HG03520 (cell line): ENCODE results near the gene C5orf58.

ENCODE experiments used
- ATAC-seq: cut with Tn5 transposase; IDR thresholded peaks from one replicate; pipeline ENCODE4 v1.9.1; 2021; ENCODE audit warnings: mild to moderate bottlenecking, moderate library complexity; ENCODE audit not compliant: unreplicated experiment

Gene C5orf58

GRCh38 chr5:170232786-170233185 is at the start of gene C5orf58:
Gene C5orf58, plus strand, starts transcription at chr5:170232985. Its CDS starts 1,992 bp downstream, at chr5:170234977.
- no peak for ATAC-seq

GRCh38 chr5:170183816-170184687 is 48.7 kb upstream of the C5orf58 start:
- ATAC-seq = peak; percentile 60

- no peak for ATAC-seq
These were observed 48.0 kb upstream of the C5orf58 start for GRCh38 chr5:170184737-170185136.

GRCh38 chr5:170186156-170186555 is 46.6 kb upstream of the C5orf58 start:
- no peak for ATAC-seq

GRCh38 chr5:170186856-170187255 is 45.9 kb upstream of the C5orf58 start:
- no peak for ATAC-seq

GRCh38 chr5:170190436-170191134 is 42.2 kb upstream of the C5orf58 start:
- no peak for ATAC-seq

GRCh38 chr5:170192829-170193228 is 40.0 kb upstream of the C5orf58 start:
- ATAC-seq = no peak

- no peak for ATAC-seq
These were observed 36.8 kb upstream of the C5orf58 start for GRCh38 chr5:170195961-170196360.

- ATAC-seq = no peak
These were observed 31.9 kb upstream of the C5orf58 start for GRCh38 chr5:170200876-170201275.

GRCh38 chr5:170201311-170201710 is 31.5 kb upstream of the C5orf58 start:
- ATAC-seq = no peak

- ATAC-seq = no peak
These were observed 30.7 kb upstream of the C5orf58 start for GRCh38 chr5:170202117-170202516.

GRCh38 chr5:170204202-170204601 is 28.6 kb upstream of the C5orf58 start:
- ATAC-seq = no peak

GRCh38 chr5:170206216-170206615 is 26.6 kb upstream of the C5orf58 start:
- ATAC-seq = no peak

GRCh38 chr5:170206958-170207357 is 25.8 kb upstream of the C5orf58 start:
- no peak for ATAC-seq

GRCh38 chr5:170211575-170212334 is 21.0 kb upstream of the C5orf58 start:
- ATAC-seq = no peak

- no peak for ATAC-seq
These were observed 16.4 kb upstream of the C5orf58 start for GRCh38 chr5:170216257-170216864.

GRCh38 chr5:170217831-170218230 is 15.0 kb upstream of the C5orf58 start:
- no peak for ATAC-seq

- no peak for ATAC-seq
These were observed 14.1 kb upstream of the C5orf58 start for GRCh38 chr5:170218726-170219125.

GRCh38 chr5:170219615-170220014 is 13.2 kb upstream of the C5orf58 start:
- no peak for ATAC-seq

GRCh38 chr5:170220191-170220590 is 12.6 kb upstream of the C5orf58 start:
- ATAC-seq = no peak

GRCh38 chr5:170221327-170221741 is 11.5 kb upstream of the C5orf58 start:
- no peak for ATAC-seq
